IPS-15b (cell line): Measurements from ENCODE around the gene MYOG.

Experiments used
- H3K27me3 ChIP-seq: one replicate; pipeline ENCODE4 v1.6.1; 2013; ENCODE audit warnings: low read length; ENCODE audit not compliant: control insufficient read depth, insufficient read depth
- H3K36me3 ChIP-seq: one replicate; pipeline ENCODE4 v1.6.1; 2013; ENCODE audit warnings: low read length; ENCODE audit not compliant: control insufficient read depth, insufficient read depth
- H3K4me1 ChIP-seq: one replicate; pipeline ENCODE4 v1.6.1; 2013; ENCODE audit warnings: mild to moderate bottlenecking, low read length; ENCODE audit not compliant: control insufficient read depth, insufficient read depth
- H3K4me3 ChIP-seq: one replicate; pipeline ENCODE4 v1.5.1; 2013; ENCODE audit warnings: low read depth, low read length
- H3K9ac ChIP-seq: one replicate; pipeline ENCODE4 v1.6.1; 2013; ENCODE audit warnings: low read depth, mild to moderate bottlenecking, low read length
- H3K9me3 ChIP-seq: one replicate; pipeline ENCODE4 v1.6.1; 2013; ENCODE audit warnings: mild to moderate bottlenecking, low read length; ENCODE audit not compliant: control insufficient read depth, insufficient read depth

The MYOG gene

GRCh38 chr1:203056516-203056915 is 29.3 kb downstream of the MYOG start:
- H3K4me3 ChIP-seq: no peak overlapping the region
- peak overlapping the region; percentile 24 for H3K9ac ChIP-seq
- H3K27me3 ChIP-seq: no peaks in the 10 kb centered on the region
- peaks cover 3% of the 10 kb centered on the region for H3K36me3 ChIP-seq
- peaks cover 28% of the 10 kb centered on the region for H3K4me1 ChIP-seq
- H3K9me3 ChIP-seq: no peaks in the 10 kb centered on the region

GRCh38 chr1:203056012-203056411 is 29.8 kb downstream of the MYOG start:
- Histone ChIP-seq H3K9ac (no peak overlapping the region), H3K4me1 (peaks cover 28% of the 10 kb centered on the region), H3K36me3 (no peaks in the 10 kb centered on the region), H3K9me3 (no peaks in the 10 kb centered on the region), H3K4me3 (no peak overlapping the region), H3K27me3 (no peaks in the 10 kb centered on the region)

GRCh38 chr1:203055161-203055799 is 30.5 kb downstream of the MYOG start:
- no peaks in the 10 kb centered on the region for H3K36me3 ChIP-seq
- peaks cover 3% of the 10 kb centered on the region for H3K27me3 ChIP-seq
- no peak overlapping the region for H3K4me3 ChIP-seq
- H3K9ac ChIP-seq: no peak overlapping the region
- peaks cover 28% of the 10 kb centered on the region for H3K4me1 ChIP-seq
- no peaks in the 10 kb centered on the region for H3K9me3 ChIP-seq

GRCh38 chr1:203054642-203055041 is 31.2 kb downstream of the MYOG start:
- Histone ChIP-seq H3K4me3 (no peak overlapping the region), H3K4me1 (peaks cover 28% of the 10 kb centered on the region), H3K9ac (no peak overlapping the region), H3K36me3 (no peaks in the 10 kb centered on the region), H3K27me3 (peaks cover 4% of the 10 kb centered on the region), H3K9me3 (no peaks in the 10 kb centered on the region)

- Histone ChIP-seq H3K9me3 (no peaks in the 10 kb centered on the region), H3K36me3 (no peaks in the 10 kb centered on the region), H3K9ac (no peak overlapping the region), H3K4me3 (no peak overlapping the region), H3K27me3 (peaks cover 4% of the 10 kb centered on the region), H3K4me1 (peaks cover 29% of the 10 kb centered on the region)
Measured at GRCh38 chr1:203054184-203054583, 31.6 kb downstream of the MYOG start.

- H3K4me3 ChIP-seq: no peak overlapping the region
- H3K9me3 ChIP-seq: no peaks in the 10 kb centered on the region
- peaks cover 32% of the 10 kb centered on the region for H3K4me1 ChIP-seq
- H3K27me3 ChIP-seq: peaks cover 4% of the 10 kb centered on the region
- no peaks in the 10 kb centered on the region for H3K36me3 ChIP-seq
- H3K9ac ChIP-seq: no peak overlapping the region
Measured at GRCh38 chr1:203052601-203053000, 33.2 kb downstream of the MYOG start.

GRCh38 chr1:203051841-203052324 is 33.9 kb downstream of the MYOG start:
- H3K27me3 ChIP-seq: peaks cover 4% of the 10 kb centered on the region
- no peaks in the 10 kb centered on the region for H3K36me3 ChIP-seq
- no peak overlapping the region for H3K4me3 ChIP-seq
- H3K9me3 ChIP-seq: no peaks in the 10 kb centered on the region
- peaks cover 32% of the 10 kb centered on the region for H3K4me1 ChIP-seq
- no peak overlapping the region for H3K9ac ChIP-seq

- H3K27me3 ChIP-seq: peaks cover 4% of the 10 kb centered on the region
- no peak overlapping the region for H3K4me3 ChIP-seq
- no peaks in the 10 kb centered on the region for H3K9me3 ChIP-seq
- H3K4me1 ChIP-seq: peaks cover 32% of the 10 kb centered on the region
- no peaks in the 10 kb centered on the region for H3K36me3 ChIP-seq
- H3K9ac ChIP-seq: no peak overlapping the region
Measured at GRCh38 chr1:203050826-203051225, 35.0 kb downstream of the MYOG start.

GRCh38 chr1:203049576-203050180 is 36.1 kb downstream of the MYOG start:
- Histone ChIP-seq H3K27me3 (peaks cover 4% of the 10 kb centered on the region), H3K9me3 (no peaks in the 10 kb centered on the region), H3K4me3 (no peak overlapping the region), H3K4me1 (peaks cover 22% of the 10 kb centered on the region), H3K9ac (no peak overlapping the region), H3K36me3 (no peaks in the 10 kb centered on the region)

GRCh38 chr1:203049077-203049476 is 36.7 kb downstream of the MYOG start:
- Histone ChIP-seq H3K36me3 (peaks cover under 1% of the 10 kb centered on the region), H3K27me3 (peaks cover 4% of the 10 kb centered on the region), H3K4me3 (no peak overlapping the region), H3K4me1 (peaks cover 16% of the 10 kb centered on the region), H3K9ac (no peak overlapping the region), H3K9me3 (no peaks in the 10 kb centered on the region)

- Histone ChIP-seq H3K4me3 (peak overlapping the region; percentile 8), H3K9me3 (no peaks in the 10 kb centered on the region), H3K27me3 (peaks cover 4% of the 10 kb centered on the region), H3K9ac (no peak overlapping the region), H3K4me1 (peaks cover 12% of the 10 kb centered on the region), H3K36me3 (peaks cover 3% of the 10 kb centered on the region)
Measured at GRCh38 chr1:203048555-203049051, 37.2 kb downstream of the MYOG start.

- Histone ChIP-seq H3K4me3 (peak overlapping the region; percentile 8), H3K27me3 (peaks cover 4% of the 10 kb centered on the region), H3K36me3 (peaks cover 5% of the 10 kb centered on the region), H3K4me1 (peaks cover 9% of the 10 kb centered on the region), H3K9me3 (no peaks in the 10 kb centered on the region), H3K9ac (no peak overlapping the region)
Measured at GRCh38 chr1:203048086-203048485, 37.7 kb downstream of the MYOG start.
